Activated naive CD8-positive, alpha-beta T cell treated with anti-CD3 and anti-CD28 coated beads, Interleukin-2, amount 10 ng/mL, durations not matched to agents 7 days and 5 days (primary cell): Measurements from ENCODE around the gene PSMG3. TPM values are rescaled to one million over a fixed set of nuclear protein-coding genes. Genes with fewer than 3 reads are reported as not detected.
"Not testable (repeated sequence)": the region's sequence is repeated elsewhere in the genome, so short reads cannot be mapped to it uniquely, and the experiment has no call there.

Experiments used
- ATAC-seq: fragments of 150-1000 bp; cut with Tn5 transposase; one replicate; pipeline ENCODE4 v1.10.0; 2021; ENCODE audit warnings: low read depth, moderate library complexity
- POLR2A ChIA-PET: fragments of 350-600 bp; sonication (Branson Sonifier 250); formaldehyde crosslinking; loops from one replicate; lab custom pipeline; 2021; ENCODE audit warnings: antibody characterized with exemption; lab: Charles Lee
- DNase-seq: peaks from one replicate; pipeline ENCODE4 v3.0.0; 2021
- H3K27ac Mint-ChIP-seq: one replicate; pipeline ENCODE4 v1.8.0; 2022; ENCODE audit warnings: mild to moderate bottlenecking, mixed read lengths
- H3K27me3 Mint-ChIP-seq: one replicate; pipeline ENCODE4 v1.8.0; 2022; ENCODE audit warnings: mild to moderate bottlenecking, moderate library complexity, mixed read lengths
- H3K36me3 Mint-ChIP-seq: one replicate; pipeline ENCODE4 v1.8.0; 2021; ENCODE audit warnings: mild to moderate bottlenecking, mixed read lengths
- H3K4me1 Mint-ChIP-seq: one replicate; pipeline ENCODE4 v1.8.0; 2021; ENCODE audit warnings: mixed read lengths
- H3K4me3 Mint-ChIP-seq: one replicate; pipeline ENCODE4 v1.8.0; 2022; ENCODE audit warnings: mild to moderate bottlenecking, moderate library complexity, mixed read lengths
- H3K9me3 Mint-ChIP-seq: one replicate; pipeline ENCODE4 v1.8.0; 2021; ENCODE audit warnings: mixed read lengths
- total RNA-seq, 2 experiments: library from RNA; stranded (reverse); gene quantifications; one replicate each; pipeline ENCODE4 v1.2.3, GENCODE V29; 2021

PSMG3 gene
- total RNA-seq, 2 experiments from 2014 or later, result 26.8 to 33.0 TPM

DNA sequence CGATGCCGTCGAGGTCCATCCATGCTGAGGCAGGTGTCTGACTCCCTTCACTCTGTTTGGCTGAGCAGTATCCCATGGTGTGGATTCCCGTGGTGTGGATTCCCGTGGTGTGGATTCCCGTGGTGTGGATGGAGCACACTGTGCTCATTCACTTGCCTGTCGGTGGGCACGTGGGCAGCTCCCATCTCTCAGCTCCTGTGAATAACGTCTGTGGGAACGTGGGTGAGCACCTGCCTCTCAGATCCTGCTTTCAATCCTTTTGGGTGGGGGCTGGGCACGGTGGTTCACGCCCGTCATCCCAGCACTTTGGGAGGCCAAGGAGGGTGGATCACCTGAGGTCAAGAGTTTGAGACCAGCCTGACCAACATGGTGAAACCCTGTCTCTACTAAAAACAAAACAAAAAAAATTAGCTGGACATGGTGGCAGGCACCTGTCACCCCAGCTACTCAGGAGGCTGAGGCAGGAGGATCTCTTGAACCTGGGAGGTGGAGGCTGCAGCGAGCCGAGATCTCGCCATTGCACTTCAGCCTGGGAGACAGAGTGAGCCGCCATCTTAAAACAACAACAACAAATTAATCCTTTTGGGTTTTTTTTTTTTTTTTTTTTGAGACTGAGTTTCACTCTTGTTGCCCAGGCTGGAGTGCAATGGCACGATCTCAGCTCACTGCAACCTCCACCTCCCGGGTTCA lies 13.6 kb upstream of the PSMG3 start:
- POLR2A ChIA-PET, result interaction anchor here (0.7 kb wide), 2 partner anchors 28 to 148 kb away, joined by 3 to 4 read pairs; no protein-coding TSS in a partner anchor
- H3K27me3 Mint-ChIP-seq, ATAC-seq, H3K4me1 Mint-ChIP-seq, H3K9me3 Mint-ChIP-seq, H3K27ac Mint-ChIP-seq, H3K36me3 Mint-ChIP-seq, DNase-seq, H3K4me3 Mint-ChIP-seq: not testable (repeated sequence)

DNA sequence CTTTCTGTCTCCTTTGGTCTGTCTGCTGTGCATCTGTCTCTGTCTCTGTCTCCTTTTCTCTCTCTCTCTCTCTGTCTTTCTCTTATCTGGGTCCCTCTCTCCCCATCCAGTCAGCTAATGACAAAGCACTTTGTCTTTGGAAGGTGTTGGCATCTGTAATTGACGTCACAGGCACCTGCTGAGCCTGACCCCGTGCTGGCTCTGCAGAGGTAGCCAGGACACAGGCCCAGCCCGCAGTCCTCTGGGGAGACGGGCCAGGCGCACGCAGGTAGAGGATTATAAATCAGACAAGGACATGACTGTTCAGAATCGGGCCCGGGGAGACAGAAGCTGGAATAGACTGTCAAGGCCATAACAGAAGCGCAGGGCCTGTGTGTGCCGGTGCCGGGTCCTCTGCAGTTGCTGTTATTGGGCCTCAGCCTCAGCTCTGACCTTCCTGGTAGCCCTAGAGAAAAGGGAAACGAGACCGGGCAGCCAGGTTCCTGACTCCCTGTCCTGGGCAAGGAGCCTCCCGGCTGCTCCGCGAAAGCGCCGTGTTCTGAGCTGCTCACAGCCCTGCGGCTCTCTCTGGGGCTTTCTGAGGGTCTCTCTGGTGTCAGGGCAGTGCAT lies 10.7 kb upstream of the PSMG3 start:
- Mint-ChIP-seq H3K4me1 (peaks cover 4% of the 10 kb centered on the region), H3K4me3 (no peak overlapping the region), H3K27me3 (no peaks in the 10 kb centered on the region), H3K27ac (no peak overlapping the region), H3K36me3 (no peaks in the 10 kb centered on the region), H3K9me3 (no peaks in the 10 kb centered on the region)
- POLR2A ChIA-PET, result interaction anchor here (0.7 kb wide), 1 partner anchor 112 kb away, joined by 3 read pairs; no protein-coding TSS in a partner anchor
- ATAC-seq (no peak), DNase-seq (no peak)

DNA sequence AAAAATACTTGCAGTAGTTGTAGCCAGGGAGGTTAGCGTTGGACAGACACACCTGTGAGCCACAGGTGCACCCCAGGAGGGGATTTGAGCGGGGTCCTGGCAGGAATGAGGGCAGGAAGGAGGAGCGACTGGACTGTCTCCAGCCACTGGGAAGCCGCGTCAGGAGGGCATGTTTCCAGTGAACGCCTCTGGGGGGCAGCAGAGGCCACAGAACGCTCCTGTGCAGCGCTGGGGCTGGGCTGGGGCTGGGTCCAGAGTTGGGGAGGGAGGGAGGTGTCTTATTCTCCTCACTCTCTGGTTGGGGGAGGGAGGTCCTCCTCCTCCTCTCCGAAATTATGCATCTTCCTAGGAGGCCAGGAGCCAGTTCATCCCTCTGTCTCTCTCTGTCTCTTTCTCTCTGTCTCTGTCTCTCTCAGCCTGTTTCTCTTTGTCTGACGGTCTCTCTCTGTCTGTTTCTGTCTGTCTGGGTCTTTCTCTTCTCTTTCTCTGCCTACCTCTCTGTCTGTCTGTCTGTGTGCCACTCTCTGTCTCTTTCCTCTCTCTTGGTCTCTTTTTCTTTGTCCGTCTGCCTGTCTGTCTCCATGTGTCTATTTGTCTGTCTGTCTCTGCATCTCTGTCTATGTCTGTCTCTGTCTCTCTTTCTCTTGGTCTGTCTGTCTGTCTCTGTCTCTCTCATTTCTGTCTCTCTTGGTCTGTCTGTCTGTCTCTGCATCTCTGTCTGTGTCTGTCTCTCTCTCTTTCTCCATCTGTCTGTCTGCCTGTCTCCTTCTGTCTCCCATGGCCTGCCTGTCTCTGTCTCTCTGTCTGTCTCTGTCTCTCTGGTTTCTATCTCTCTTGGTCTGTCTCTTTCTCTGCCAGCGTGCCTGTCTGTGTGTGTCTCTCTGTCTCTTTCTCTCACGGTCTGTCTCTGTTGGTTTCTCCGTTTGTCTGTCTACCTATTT lies 9.9 kb upstream of the PSMG3 start:
- H3K27ac Mint-ChIP-seq, result no peak overlapping the region

DNA sequence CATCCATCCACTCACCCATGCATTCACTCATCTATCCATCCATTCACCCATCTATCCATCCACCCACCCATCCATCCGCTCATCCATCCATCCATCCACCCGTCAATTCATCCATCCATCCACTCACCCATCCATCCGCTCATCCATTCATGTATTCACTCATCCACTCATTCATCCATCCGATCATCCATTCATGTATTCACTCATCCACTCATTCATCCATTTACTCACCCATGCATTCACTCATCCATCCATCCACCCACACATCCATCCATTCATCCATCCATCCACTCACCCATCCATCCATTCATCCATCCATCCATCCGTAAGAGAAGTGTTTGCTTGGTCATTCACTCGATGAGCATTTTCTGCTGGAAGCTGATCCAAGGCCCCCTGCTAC lies 8.7 kb upstream of the PSMG3 start:
- no peak overlapping the region for H3K27ac Mint-ChIP-seq
- no peak overlapping the region for H3K4me3 Mint-ChIP-seq
- H3K27me3 Mint-ChIP-seq, result no peaks in the 10 kb centered on the region
- POLR2A ChIA-PET, result no interaction called here
- no peaks in the 10 kb centered on the region for H3K36me3 Mint-ChIP-seq
- DNase-seq (no peak), ATAC-seq (no peak)
- H3K9me3 Mint-ChIP-seq, result no peaks in the 10 kb centered on the region
- H3K4me1 Mint-ChIP-seq, result peaks cover 4% of the 10 kb centered on the region

More for the DNA sequence above, 9.9 kb upstream of the PSMG3 start:
- DNase-seq (peak; percentile 75), ATAC-seq (peak; percentile 95)
- H3K27me3 Mint-ChIP-seq, result no peaks in the 10 kb centered on the region
- H3K9me3 Mint-ChIP-seq, result no peaks in the 10 kb centered on the region
- H3K4me3 Mint-ChIP-seq, result no peak overlapping the region
- POLR2A ChIA-PET, result interaction anchor here (0.6 kb wide), 1 partner anchor 768 kb away, joined by 3 read pairs; no protein-coding TSS in a partner anchor
- H3K36me3 Mint-ChIP-seq, result no peaks in the 10 kb centered on the region
- H3K4me1 Mint-ChIP-seq, result peaks cover 4% of the 10 kb centered on the region

DNA sequence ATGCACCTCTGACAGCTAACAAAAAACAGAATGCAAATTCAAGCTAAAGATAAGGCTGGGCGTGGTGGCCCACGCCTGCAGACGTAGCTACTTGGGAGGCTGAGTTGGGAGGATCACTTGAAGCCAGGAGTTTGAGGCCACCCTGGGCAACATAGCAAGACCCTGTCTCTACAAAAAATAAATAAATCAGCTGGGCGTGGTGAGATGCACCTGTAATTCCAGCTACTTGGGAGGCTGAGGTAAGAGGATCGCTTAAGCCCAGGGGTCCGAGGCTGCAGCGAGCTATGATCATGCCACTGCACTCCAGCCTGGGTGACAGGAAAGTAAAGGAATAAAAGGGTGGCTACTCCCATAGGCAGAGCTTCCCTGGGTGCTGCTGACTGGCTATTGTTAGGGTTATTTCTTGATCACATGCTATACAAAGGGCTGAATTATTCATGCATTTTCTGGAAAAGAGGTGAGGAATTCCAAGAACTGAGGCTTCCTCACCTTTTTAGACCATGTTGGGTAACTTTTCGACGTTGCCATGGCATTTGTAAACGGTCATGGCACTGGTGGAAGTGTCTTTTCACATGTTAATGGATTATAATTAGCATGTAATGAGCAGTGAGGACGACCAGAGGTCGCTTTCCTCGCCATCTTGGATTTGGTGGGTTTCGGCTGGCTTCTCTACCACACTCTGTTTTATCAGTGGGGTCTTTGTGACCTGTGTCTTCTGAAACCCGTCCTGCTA lies 6.9 kb upstream of the PSMG3 start:
- Mint-ChIP-seq H3K4me1 (peaks cover 4% of the 10 kb centered on the region), H3K4me3 (no peak overlapping the region), H3K9me3 (no peaks in the 10 kb centered on the region), H3K36me3 (no peaks in the 10 kb centered on the region), H3K27ac (no peak overlapping the region), H3K27me3 (no peaks in the 10 kb centered on the region)
- ATAC-seq, result no peak
- POLR2A ChIA-PET, result no interaction called here
- DNase-seq, result no peak

DNA sequence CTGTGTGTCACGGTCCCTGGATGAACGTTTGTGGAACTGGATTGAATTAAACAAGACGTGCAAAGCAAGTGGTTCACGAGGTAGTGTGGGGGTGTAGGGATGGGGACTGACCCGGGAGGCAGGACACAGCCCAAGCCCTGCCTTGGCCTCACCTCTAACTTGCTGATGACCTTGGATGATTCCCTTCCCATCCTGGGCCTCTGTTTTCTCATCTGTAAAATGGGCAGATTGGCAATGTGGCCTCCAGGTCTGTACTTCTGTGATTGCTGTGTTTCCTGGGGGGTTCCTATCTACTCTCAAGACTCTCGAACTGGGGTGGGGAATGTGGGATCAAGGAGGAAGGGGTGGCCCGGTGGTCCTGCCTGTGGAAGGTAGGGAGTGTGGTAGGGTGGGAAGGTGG lies 6.0 kb upstream of the PSMG3 start:
- Mint-ChIP-seq H3K36me3 (no peaks in the 10 kb centered on the region), H3K27ac (no peak overlapping the region), H3K27me3 (no peaks in the 10 kb centered on the region), H3K4me1 (peaks cover 7% of the 10 kb centered on the region), H3K4me3 (no peak overlapping the region), H3K9me3 (no peaks in the 10 kb centered on the region)
- no peak for ATAC-seq
- POLR2A ChIA-PET, result no interaction called here
- no peak for DNase-seq

DNA sequence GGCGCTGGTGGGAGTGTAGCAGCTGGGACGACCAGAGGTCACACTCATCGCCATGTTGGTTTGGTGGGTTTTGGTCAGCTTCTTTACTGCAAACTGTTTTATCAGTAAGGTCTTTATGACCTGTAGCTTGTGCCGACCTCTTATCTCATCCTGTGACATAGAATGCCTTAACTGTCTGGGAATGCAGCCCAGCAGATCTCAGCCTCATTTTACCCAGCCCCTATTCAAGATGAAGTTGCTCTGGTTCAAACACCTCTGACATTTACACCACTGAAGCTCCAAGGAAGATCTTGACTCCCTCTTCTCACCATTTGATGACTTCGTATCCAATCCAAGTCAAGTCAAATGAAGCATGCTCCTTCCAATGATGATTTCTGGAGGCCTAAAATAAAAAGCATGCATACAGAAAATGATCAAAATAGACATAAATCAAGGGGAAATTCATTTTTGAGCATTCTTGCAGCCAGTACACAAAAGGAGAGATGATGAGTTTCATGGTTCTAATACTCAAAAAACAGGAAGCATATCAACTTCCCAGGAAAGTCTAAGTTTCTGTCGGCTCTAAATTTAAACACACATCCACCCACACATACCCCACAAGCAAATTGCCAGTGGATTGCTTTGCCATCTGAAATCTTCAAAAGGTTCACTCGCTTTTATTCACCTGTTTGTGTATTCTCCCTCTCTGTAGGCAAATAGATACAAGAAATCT lies 2.4 kb upstream of the PSMG3 start:
- POLR2A ChIA-PET, result no interaction called here
- Mint-ChIP-seq H3K4me1 (peaks cover 14% of the 10 kb centered on the region), H3K27ac (no peak overlapping the region), H3K36me3 (peaks cover 3% of the 10 kb centered on the region), H3K4me3 (no peak overlapping the region), H3K27me3 (no peaks in the 10 kb centered on the region), H3K9me3 (no peaks in the 10 kb centered on the region)
- DNase-seq (no peak), ATAC-seq (no peak)

DNA sequence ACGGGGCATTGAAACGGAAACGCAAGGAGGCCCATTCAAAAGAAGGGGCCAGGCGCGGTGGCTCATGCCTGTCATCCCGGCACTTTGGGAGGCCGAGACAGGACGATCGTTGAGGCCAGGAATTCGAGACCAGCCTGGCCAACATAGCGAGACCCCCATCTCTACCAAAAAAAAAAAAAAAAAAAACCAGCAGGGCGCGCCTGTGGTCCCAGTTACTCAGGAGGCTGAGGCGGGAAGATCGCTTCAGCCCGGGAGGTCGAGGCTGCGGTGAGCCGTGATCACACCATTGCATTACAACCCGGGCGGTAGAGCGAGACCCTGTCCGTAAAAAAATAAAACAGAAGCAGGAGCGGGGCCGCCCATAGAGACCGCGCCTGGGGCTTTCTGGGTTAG lies 396 bp downstream of the PSMG3 start:
- DNase-seq, result no peak

DNA sequence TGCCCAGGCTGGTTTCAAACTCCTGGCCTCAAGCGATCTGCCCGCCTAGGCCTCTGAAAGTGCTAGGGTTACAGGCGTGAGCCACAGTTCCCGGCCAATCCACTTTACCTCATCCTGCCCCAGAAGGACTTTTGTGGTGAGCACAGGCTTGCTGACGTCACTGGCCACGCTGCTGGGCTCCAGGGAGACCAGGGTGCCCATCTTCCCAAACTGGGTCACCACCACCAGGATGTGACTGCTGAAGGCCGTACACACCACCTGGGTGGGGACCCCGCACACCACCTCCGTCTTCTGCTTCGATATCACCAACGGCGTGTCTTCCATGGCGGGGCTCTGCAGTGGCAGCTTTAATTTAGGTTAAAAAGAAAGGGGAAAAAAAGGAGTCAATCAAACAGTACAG lies 816 bp downstream of the PSMG3 start:
- POLR2A ChIA-PET, result interaction anchor here (0.7 kb wide), 2 partner anchors 23 to 1172 kb away, joined by 3 to 7 read pairs; no protein-coding TSS in a partner anchor
- no peaks in the 10 kb centered on the region for H3K9me3 Mint-ChIP-seq
- H3K27me3 Mint-ChIP-seq, result no peaks in the 10 kb centered on the region
- peak overlapping the region; percentile 91 for H3K4me3 Mint-ChIP-seq
- DNase-seq (no peak), ATAC-seq (no peak)
- peaks cover 14% of the 10 kb centered on the region for H3K4me1 Mint-ChIP-seq
- H3K36me3 Mint-ChIP-seq, result peaks cover 4% of the 10 kb centered on the region
- peak overlapping the region; percentile 85 for H3K27ac Mint-ChIP-seq

More for the DNA sequence above, 396 bp downstream of the PSMG3 start:
- POLR2A ChIA-PET, result interaction anchor here (0.7 to 1.3 kb wide), 2 partner anchors 784 to 1172 kb away, joined by 5 to 7 read pairs; no protein-coding TSS in a partner anchor
- Mint-ChIP-seq H3K4me1 (peaks cover 14% of the 10 kb centered on the region), H3K4me3 (peak overlapping the region; percentile 91), H3K36me3 (peaks cover 4% of the 10 kb centered on the region), H3K9me3 (no peaks in the 10 kb centered on the region), H3K27ac (peak overlapping the region; percentile 85), H3K27me3 (no peaks in the 10 kb centered on the region)
- no peak for ATAC-seq

DNA sequence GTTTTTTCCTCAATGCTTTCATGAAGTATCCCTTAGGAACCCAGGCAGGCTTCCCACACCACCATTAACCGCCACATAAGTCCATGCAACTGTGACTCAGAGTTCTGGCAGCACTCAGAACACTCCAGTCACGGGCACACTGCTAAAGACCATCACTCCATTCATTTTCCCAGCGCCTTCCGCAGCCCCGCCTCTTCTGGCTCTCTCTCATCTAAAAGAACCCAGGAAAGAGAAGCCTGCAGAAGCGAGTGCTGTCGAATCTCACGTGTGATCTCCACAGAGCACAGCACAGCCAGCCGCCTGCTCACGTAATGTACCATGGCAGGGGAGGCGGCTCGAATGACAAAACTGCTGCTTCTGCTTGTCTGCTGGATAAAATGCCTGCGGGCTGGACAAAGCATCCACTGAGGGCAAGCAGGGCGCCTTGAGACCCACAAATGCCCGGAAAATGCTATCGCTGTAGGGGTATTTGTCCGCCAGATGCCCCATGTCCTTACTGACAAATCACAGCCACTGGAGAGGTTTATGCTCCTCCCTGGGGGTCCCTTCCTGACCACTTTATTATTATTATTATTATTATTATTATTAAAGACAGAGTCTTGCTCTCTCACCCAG lies 1.8 kb downstream of the PSMG3 start:
- no peaks in the 10 kb centered on the region for H3K9me3 Mint-ChIP-seq
- POLR2A ChIA-PET, result interaction anchor here (0.7 kb wide), 1 partner anchor 22 kb away, joined by 3 read pairs; no protein-coding TSS in a partner anchor
- ATAC-seq (no peak), DNase-seq (no peak)
- H3K4me1 Mint-ChIP-seq, result peaks cover 14% of the 10 kb centered on the region
- no peak overlapping the region for H3K27ac Mint-ChIP-seq
- peaks cover 4% of the 10 kb centered on the region for H3K36me3 Mint-ChIP-seq
- no peaks in the 10 kb centered on the region for H3K27me3 Mint-ChIP-seq
- peak overlapping the region; percentile 22 for H3K4me3 Mint-ChIP-seq

DNA sequence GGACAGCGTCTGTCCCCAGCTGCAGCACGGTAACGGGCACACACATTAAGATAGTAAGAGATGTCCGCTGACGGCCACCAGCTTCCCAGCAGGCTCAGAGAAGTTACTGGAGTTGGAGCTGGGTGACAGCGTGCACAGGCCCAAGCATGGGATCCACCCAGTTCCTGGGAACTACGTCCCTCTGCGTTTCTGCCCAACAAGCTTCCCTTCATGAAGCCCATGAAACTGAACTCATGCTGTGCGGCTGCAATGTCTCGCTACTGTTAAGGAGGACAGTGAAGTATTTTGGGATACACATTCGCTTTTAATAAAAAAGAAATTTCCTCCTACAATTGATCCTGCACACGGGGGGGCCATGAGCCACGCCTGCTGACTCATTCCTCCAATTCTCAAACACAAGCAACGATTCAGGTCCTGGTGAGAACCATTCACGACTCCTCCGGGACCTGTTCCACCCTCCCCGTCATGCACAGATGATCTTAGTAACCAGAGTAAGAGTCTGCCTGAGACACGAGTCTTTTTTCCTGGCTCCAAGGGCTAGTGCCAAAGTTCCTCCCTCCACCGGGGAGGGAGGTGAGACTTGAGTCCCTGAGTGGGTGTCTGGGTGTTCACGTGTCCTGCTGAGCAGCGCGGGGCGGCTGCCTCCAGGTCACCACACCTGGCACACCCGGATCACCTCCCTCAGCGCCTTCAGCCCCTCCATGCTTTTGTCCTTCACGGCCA lies 2.6 kb downstream of the PSMG3 start:
- H3K36me3 Mint-ChIP-seq, result peaks cover 4% of the 10 kb centered on the region
- ATAC-seq, result no peak
- no peak overlapping the region for H3K27ac Mint-ChIP-seq
- DNase-seq, result no peak
- peak overlapping the region; percentile 15 for H3K4me3 Mint-ChIP-seq
- peaks cover 14% of the 10 kb centered on the region for H3K4me1 Mint-ChIP-seq
- H3K27me3 Mint-ChIP-seq, result no peaks in the 10 kb centered on the region
- H3K9me3 Mint-ChIP-seq, result no peaks in the 10 kb centered on the region
- POLR2A ChIA-PET, result no interaction called here
